Mesodermal cell (in vitro differentiated cells): Measurements from ENCODE around the gene PRIMA1.

ENCODE experiments used
- H3K27ac ChIP-seq: 2 replicates; pipeline ENCODE4 v1.7.0; 2013; ENCODE audit warnings: mild to moderate bottlenecking, low read depth, low read length, moderate library complexity; ENCODE audit not compliant: severe bottlenecking
- H3K36me3 ChIP-seq: 2 replicates; pipeline ENCODE4 v1.7.1; 2013; ENCODE audit warnings: mild to moderate bottlenecking, low read length, moderate library complexity; ENCODE audit not compliant: control insufficient read depth, insufficient read depth
- H3K4me1 ChIP-seq: one replicate; pipeline ENCODE4 v1.7.1; 2013; ENCODE audit warnings: mild to moderate bottlenecking, low read length; ENCODE audit not compliant: insufficient read depth, control insufficient read depth, poor library complexity, severe bottlenecking
- H3K4me3 ChIP-seq: 2 replicates; pipeline ENCODE4 v1.7.0; 2013; ENCODE audit warnings: low read length, control low read depth, mild to moderate bottlenecking; ENCODE audit not compliant: insufficient read depth, poor library complexity, severe bottlenecking; ENCODE audit errors: extremely low read depth
- H3K9me3 ChIP-seq: 2 replicates; pipeline ENCODE4 v1.7.1; 2013; ENCODE audit warnings: mild to moderate bottlenecking, low read length, moderate library complexity; ENCODE audit not compliant: control insufficient read depth
- WGBS, 2 experiments: methylation state at CpG; one replicate each; pipeline ENCODE4 v1.1.5; 2013; ENCODE audit warnings: missing lambda C conversion rate in 2 of 2; ENCODE audit not compliant: insufficient coverage in 2 of 2; 5-methylcytosine and 5-hydroxymethylcytosine counted together

Gene PRIMA1

GRCh38 chr14:93742761-93743160, 45.5 kb downstream of the PRIMA1 start:
- WGBS, 2 experiments = 92 to 95% methylated on average over 8 of the region's 8 CpGs
- H3K4me1 ChIP-seq = peaks cover 12% of the 10 kb centered on the region
- no peak overlapping the region for H3K4me3 ChIP-seq

GRCh38 chr14:93741556-93742230, 46.6 kb downstream of the PRIMA1 start:
- 87 to 92% methylated on average over 8 to 9 of the region's 12 CpGs for WGBS, 2 experiments
- no peaks in the 10 kb centered on the region for H3K36me3 ChIP-seq

More at GRCh38 chr14:93742761-93743160, 45.5 kb downstream of the PRIMA1 start:
- H3K9me3 ChIP-seq = no peaks in the 10 kb centered on the region
- no peak overlapping the region for H3K27ac ChIP-seq
- H3K36me3 ChIP-seq = no peaks in the 10 kb centered on the region

GRCh38 chr14:93737634-93738033, 50.7 kb downstream of the PRIMA1 start:
- Histone ChIP-seq H3K4me3 (no peak overlapping the region), H3K27ac (no peak overlapping the region), H3K9me3 (no peaks in the 10 kb centered on the region), H3K4me1 (no peaks in the 10 kb centered on the region), H3K36me3 (no peaks in the 10 kb centered on the region)
- 80 to 94% methylated on average over 3 to 7 of the region's 11 CpGs for WGBS, 2 experiments

More at GRCh38 chr14:93741556-93742230, 46.6 kb downstream of the PRIMA1 start:
- Histone ChIP-seq H3K4me3 (no peak overlapping the region), H3K9me3 (no peaks in the 10 kb centered on the region), H3K4me1 (peaks cover 12% of the 10 kb centered on the region), H3K27ac (no peak overlapping the region)

GRCh38 chr14:93736378-93737014, 51.8 kb downstream of the PRIMA1 start:
- Histone ChIP-seq H3K4me1 (no peaks in the 10 kb centered on the region), H3K4me3 (no peak overlapping the region), H3K27ac (no peak overlapping the region), H3K9me3 (no peaks in the 10 kb centered on the region), H3K36me3 (no peaks in the 10 kb centered on the region)
- 63 to 74% methylated on average over 6 to 8 of the region's 10 CpGs for WGBS, 2 experiments

GRCh38 chr14:93735206-93735605, 53.1 kb downstream of the PRIMA1 start:
- 77 to 86% methylated on average over 9 to 12 of the region's 12 CpGs for WGBS, 2 experiments
- no peak overlapping the region for H3K27ac ChIP-seq
- H3K36me3 ChIP-seq = no peaks in the 10 kb centered on the region
- H3K9me3 ChIP-seq = no peaks in the 10 kb centered on the region
- no peak overlapping the region for H3K4me3 ChIP-seq
- no peaks in the 10 kb centered on the region for H3K4me1 ChIP-seq

- Histone ChIP-seq H3K4me3 (no peak overlapping the region), H3K4me1 (no peaks in the 10 kb centered on the region), H3K27ac (no peak overlapping the region), H3K9me3 (no peaks in the 10 kb centered on the region), H3K36me3 (no peaks in the 10 kb centered on the region)
- WGBS, 2 experiments = 93 to 94% methylated on average over 22 of the region's 25 CpGs
Measured at GRCh38 chr14:93734086-93734822, 54.0 kb downstream of the PRIMA1 start.

GRCh38 chr14:93733631-93734030, 54.7 kb downstream of the PRIMA1 start:
- WGBS, 2 experiments = 89 to 90% methylated on average over 3 to 4 of the region's 6 CpGs
- Histone ChIP-seq H3K36me3 (no peaks in the 10 kb centered on the region), H3K4me1 (no peaks in the 10 kb centered on the region), H3K27ac (no peak overlapping the region), H3K4me3 (no peak overlapping the region), H3K9me3 (no peaks in the 10 kb centered on the region)

- no peaks in the 10 kb centered on the region for H3K9me3 ChIP-seq
- no peaks in the 10 kb centered on the region for H3K36me3 ChIP-seq
- no peaks in the 10 kb centered on the region for H3K4me1 ChIP-seq
- WGBS, 2 experiments = 85 to 89% methylated on average over 6 to 8 of the region's 11 CpGs
- no peak overlapping the region for H3K4me3 ChIP-seq
- no peak overlapping the region for H3K27ac ChIP-seq
Measured at GRCh38 chr14:93733231-93733630, 55.1 kb downstream of the PRIMA1 start.

- H3K4me1 ChIP-seq = no peaks in the 10 kb centered on the region
- H3K27ac ChIP-seq = no peak overlapping the region
- H3K9me3 ChIP-seq = no peaks in the 10 kb centered on the region
- no peaks in the 10 kb centered on the region for H3K36me3 ChIP-seq
- WGBS, 2 experiments = 84 to 91% methylated on average over 9 to 10 of the region's 10 CpGs
- H3K4me3 ChIP-seq = no peak overlapping the region
Measured at GRCh38 chr14:93732524-93732923, 55.8 kb downstream of the PRIMA1 start.

- no peak overlapping the region for H3K27ac ChIP-seq
- 78 to 85% methylated on average over 5 to 7 of the region's 7 CpGs for WGBS, 2 experiments
- H3K9me3 ChIP-seq = no peaks in the 10 kb centered on the region
Measured at GRCh38 chr14:93731753-93732152, 56.5 kb downstream of the PRIMA1 start.

More at GRCh38 chr14:93731753-93732152, 56.5 kb downstream of the PRIMA1 start:
- Histone ChIP-seq H3K4me3 (no peak overlapping the region), H3K36me3 (no peaks in the 10 kb centered on the region), H3K4me1 (no peaks in the 10 kb centered on the region)
